ENCODE measurements around the gene ITGA7. TPM values are rescaled to one million over a fixed set of nuclear protein-coding genes. Genes with fewer than 3 reads are reported as not detected.
A peak's percentile ranks its signal among the peaks of the same experiment; 100 is the strongest.

Gene ITGA7, protein sequence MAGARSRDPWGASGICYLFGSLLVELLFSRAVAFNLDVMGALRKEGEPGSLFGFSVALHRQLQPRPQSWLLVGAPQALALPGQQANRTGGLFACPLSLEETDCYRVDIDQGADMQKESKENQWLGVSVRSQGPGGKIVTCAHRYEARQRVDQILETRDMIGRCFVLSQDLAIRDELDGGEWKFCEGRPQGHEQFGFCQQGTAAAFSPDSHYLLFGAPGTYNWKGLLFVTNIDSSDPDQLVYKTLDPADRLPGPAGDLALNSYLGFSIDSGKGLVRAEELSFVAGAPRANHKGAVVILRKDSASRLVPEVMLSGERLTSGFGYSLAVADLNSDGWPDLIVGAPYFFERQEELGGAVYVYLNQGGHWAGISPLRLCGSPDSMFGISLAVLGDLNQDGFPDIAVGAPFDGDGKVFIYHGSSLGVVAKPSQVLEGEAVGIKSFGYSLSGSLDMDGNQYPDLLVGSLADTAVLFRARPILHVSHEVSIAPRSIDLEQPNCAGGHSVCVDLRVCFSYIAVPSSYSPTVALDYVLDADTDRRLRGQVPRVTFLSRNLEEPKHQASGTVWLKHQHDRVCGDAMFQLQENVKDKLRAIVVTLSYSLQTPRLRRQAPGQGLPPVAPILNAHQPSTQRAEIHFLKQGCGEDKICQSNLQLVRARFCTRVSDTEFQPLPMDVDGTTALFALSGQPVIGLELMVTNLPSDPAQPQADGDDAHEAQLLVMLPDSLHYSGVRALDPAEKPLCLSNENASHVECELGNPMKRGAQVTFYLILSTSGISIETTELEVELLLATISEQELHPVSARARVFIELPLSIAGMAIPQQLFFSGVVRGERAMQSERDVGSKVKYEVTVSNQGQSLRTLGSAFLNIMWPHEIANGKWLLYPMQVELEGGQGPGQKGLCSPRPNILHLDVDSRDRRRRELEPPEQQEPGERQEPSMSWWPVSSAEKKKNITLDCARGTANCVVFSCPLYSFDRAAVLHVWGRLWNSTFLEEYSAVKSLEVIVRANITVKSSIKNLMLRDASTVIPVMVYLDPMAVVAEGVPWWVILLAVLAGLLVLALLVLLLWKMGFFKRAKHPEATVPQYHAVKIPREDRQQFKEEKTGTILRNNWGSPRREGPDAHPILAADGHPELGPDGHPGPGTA
- 10 to 100 TPM in 2 of 4 donors, 1 to 10 TPM in 2; 7.9 to 16.9 (median 9.8) TPM for total RNA-seq

DNA sequence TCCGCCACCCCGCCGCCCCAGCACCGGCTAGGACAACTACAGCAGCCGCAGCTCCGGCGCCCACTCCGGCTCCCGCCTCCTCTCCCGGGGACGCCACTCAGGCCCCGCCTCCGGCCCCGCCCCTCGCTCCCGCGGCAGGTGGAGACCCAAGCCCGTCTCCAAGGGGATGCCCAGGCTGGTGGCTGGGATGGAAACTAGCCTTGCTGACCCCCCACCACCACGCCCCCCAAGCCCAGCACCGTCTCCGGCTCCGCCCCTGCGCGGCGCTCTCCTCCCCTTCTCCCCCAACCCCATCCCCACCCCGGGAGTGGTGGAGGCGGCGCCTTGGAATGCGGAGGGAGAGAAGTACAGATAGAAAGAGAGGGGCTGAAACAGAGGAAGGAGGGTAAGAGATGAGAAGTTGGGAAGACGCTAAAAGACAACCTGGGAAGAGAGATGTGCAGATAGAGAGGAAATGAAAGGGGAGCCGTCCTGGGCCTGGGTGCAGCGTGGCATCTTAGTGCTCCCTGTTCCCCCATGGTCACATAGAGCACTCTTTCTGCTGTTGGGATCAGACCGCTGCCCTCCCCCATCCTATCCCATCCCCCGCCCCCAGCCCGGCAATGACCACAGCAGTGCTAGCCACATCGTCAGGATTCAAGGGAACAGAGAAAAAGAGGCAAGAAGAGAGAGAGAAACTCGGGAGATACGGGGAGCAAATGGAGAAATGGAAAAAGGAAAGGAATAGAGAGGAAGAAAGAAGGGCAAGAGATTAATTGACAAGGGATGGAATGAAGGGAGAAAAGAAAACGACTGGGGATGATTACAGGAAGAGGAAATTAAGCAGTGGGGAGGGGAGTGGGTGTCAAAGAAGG is at the start of gene ITGA7:
Gene ITGA7, minus strand, starts transcription at position 64 of the 854 bp plus-strand sequence. CDS start 222 bp downstream, outside the sequence.
- Histone ChIP-seq H3K27me3 (no peaks in the 10 kb centered on the region), H3K4me3 (replicated peaks in 1 of 3) (peak within 1 kb of the TSS in 2 of 3 donors; percentile 47 to 62), H3K4me1 (peaks cover 9 to 15% of the 10 kb centered on the region in 2 donors), H3K9me3 (no peaks in the 10 kb centered on the region), H3K27ac (peak within 1 kb of the TSS in 2 of 3 donors; percentile 33 to 61), H3K36me3 (no peaks in the 10 kb centered on the region)
- no peak for TF ChIP-seq POLR2A (IDR thresholded peaks at IDR 0.05)
- TF ChIP-seq CTCF (IDR thresholded peaks at IDR 0.05): no peak
- intact Hi-C loops (cut with DNase I): no loop called here
- peak; percentile 69 to 77 for DNase-seq
- WGBS, 2 donors: 2% methylated on average over 22 to 23 of the region's 39 CpGs

- intact Hi-C loops (cut with DNase I): no loop called here
- H3K27ac ChIP-seq: no peak overlapping the region
- DNase-seq: no peak
- H3K9me3 ChIP-seq: no peaks in the 10 kb centered on the region
- H3K4me1 ChIP-seq: no peaks in the 10 kb centered on the region
- 53 to 78% methylated on average over 2 of the region's 2 CpGs for WGBS, 2 donors
- no peak for TF ChIP-seq CTCF (IDR thresholded peaks at IDR 0.05)
- TF ChIP-seq POLR2A (IDR thresholded peaks at IDR 0.05): no peak
- no peak overlapping the region for H3K4me3 ChIP-seq (replicated peaks in 1 of 3)
- H3K27me3 ChIP-seq: no peaks in the 10 kb centered on the region
- H3K36me3 ChIP-seq: peaks cover 42 to 49% of the 10 kb centered on the region in 2 donors
Measured at GRCh38 chr12:55755246-55755645, 47.5 kb upstream of the ITGA7 start.

DNA sequence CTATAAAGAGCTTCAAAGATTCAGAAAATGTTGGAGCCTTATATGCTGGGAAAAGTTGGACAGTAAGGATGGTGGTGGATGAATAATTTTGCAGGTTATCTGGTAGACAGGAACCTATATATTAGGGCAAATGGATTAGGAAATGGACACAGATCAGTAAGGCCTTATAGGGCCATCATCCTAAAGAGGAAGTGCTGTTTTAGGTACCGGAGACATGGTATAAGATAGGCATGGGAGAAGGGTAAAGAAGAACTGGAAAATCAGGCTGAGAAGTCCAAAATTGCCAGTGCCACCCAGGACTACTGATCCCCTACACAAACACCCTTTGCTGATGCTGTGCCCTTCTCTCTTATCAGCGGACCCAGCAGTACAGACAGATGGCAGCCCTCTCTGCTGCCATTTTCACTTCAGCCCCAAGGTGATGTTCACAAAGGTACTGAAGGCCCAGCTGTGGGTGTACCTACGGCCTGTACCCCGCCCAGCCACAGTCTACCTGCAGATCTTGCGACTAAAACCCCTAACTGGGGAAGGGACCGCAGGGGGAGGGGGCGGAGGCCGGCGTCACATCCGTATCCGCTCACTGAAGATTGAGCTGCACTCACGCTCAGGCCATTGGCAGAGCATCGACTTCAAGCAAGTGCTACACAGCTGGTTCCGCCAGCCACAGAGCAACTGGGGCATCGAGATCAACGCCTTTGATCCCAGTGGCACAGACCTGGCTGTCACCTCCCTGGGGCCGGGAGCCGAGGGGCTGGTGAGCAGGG is 40.7 kb upstream of the ITGA7 start:
- no peaks in the 10 kb centered on the region for H3K27me3 ChIP-seq
- TF ChIP-seq CTCF (IDR thresholded peaks at IDR 0.05): no peak
- intact Hi-C loops (cut with DNase I): no loop called here

GRCh38 chr12:55746913-55747231 is 39.2 kb upstream of the ITGA7 start:
- TF ChIP-seq CTCF (IDR thresholded peaks at IDR 0.05) (no peak), POLR2A (IDR thresholded peaks at IDR 0.05) (no peak)
- Histone ChIP-seq H3K4me1 (peaks cover 25 to 34% of the 10 kb centered on the region in 2 donors), H3K27ac (no peak overlapping the region), H3K27me3 (no peaks in the 10 kb centered on the region), H3K9me3 (no peaks in the 10 kb centered on the region), H3K4me3 (replicated peaks in 1 of 3) (no peak overlapping the region), H3K36me3 (peaks cover 0 to 2% of the 10 kb centered on the region in 2 donors)
- intact Hi-C loops (cut with DNase I): no loop called here
- DNase-seq: no peak

More for the DNA sequence above, 40.7 kb upstream of the ITGA7 start:
- 93 to 95% methylated on average over 13 to 18 of the region's 18 CpGs for WGBS, 2 donors
- no peak overlapping the region for H3K27ac ChIP-seq
- no peak for DNase-seq
- no peak overlapping the region for H3K4me3 ChIP-seq (replicated peaks in 1 of 3)
- H3K36me3 ChIP-seq: peaks cover 0 to 14% of the 10 kb centered on the region in 2 donors
- H3K9me3 ChIP-seq: no peaks in the 10 kb centered on the region
- peaks cover 22 to 26% of the 10 kb centered on the region in 2 donors for H3K4me1 ChIP-seq
